Dendritic cell treated with granulocyte-macrophage colony-stimulating factor and Interleukin-4, amounts not matched to agents 40 ng/mL and 50 ng/mL, for 4 days (primary cell): ENCODE results near the gene PORCN.
A peak's percentile ranks its signal among the peaks of the same experiment; 100 is the strongest.

ENCODE experiments used
- H3K27ac Mint-ChIP-seq: one replicate; pipeline ENCODE4 v1.8.0; 2022; ENCODE audit warnings: mild to moderate bottlenecking, mixed read lengths
- H3K27me3 Mint-ChIP-seq: one replicate; pipeline ENCODE4 v1.8.0; 2022; ENCODE audit warnings: mild to moderate bottlenecking, mixed read lengths
- H3K36me3 Mint-ChIP-seq: one replicate; pipeline ENCODE4 v1.8.0; 2022; ENCODE audit warnings: low read depth, mixed read lengths
- H3K4me1 Mint-ChIP-seq: one replicate; pipeline ENCODE4 v1.8.0; 2022; ENCODE audit warnings: low read depth, mixed read lengths
- H3K4me3 Mint-ChIP-seq: one replicate; pipeline ENCODE4 v1.8.0; 2022; ENCODE audit warnings: mild to moderate bottlenecking, moderate library complexity, mixed read lengths
- H3K9me3 Mint-ChIP-seq: one replicate; pipeline ENCODE4 v1.8.0; 2022; ENCODE audit warnings: mixed read lengths
- intact Hi-C: fragments of 100-400 bp; cut with micrococcal nuclease; formaldehyde crosslinking; loops from one replicate; pipeline ENCODE4 v1.15.0; 2022

Gene PORCN

DNA sequence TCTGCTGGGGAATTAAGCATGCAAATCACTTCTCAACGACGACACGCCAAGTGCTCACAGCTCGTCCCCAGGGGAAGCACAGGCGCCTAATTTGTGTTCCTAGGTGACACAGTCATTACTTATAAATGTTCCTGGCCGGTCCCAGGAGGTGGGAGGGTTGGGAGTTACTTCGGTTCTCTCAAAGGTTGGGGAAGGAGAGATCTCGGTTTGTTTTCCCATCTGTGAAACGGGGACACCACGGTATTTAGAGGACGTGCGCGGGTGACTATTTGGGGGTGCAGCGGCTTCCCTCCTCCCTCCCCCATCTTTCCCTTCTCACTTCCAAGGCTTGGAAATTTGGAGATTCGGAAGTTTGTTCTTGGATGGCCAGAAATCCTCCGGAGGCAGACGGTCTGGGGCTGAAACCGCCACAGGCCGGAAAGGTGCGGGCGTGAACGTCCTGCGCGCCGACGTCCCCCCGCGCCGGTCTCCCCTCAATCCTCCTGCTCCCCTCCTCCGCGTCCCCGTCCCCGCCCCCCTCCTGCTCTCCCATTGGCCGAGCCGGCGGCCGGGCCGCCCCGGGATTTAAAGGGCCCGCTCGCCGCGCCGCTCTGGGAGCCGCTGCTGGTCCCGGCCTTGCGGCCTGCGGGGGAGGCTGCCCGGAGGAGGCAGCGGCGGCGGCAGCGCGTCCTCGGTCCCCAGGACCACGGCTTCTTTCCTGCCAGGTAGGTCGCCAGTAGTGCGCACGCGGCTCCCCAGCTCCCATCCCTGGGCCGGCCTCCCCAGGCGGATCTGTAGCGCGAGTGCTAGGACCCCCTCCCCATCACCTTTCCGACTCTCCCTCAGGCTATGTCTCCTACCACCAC lies at the start of gene PORCN:
PORCN (plus strand) TSS at position 593 of the 845 bp plus-strand sequence. CDS start 829 bp downstream, outside the sequence.
- peaks cover 8% of the 10 kb centered on the region for H3K36me3 Mint-ChIP-seq
- peaks cover 15% of the 10 kb centered on the region for H3K4me1 Mint-ChIP-seq
- no peaks in the 10 kb centered on the region for H3K9me3 Mint-ChIP-seq
- peak within 1 kb of the TSS; percentile 88 for H3K27ac Mint-ChIP-seq
- peak within 1 kb of the TSS; percentile 87 for H3K4me3 Mint-ChIP-seq
- intact Hi-C loops: no loop called here
- peaks cover 3% of the 10 kb centered on the region for H3K27me3 Mint-ChIP-seq

DNA sequence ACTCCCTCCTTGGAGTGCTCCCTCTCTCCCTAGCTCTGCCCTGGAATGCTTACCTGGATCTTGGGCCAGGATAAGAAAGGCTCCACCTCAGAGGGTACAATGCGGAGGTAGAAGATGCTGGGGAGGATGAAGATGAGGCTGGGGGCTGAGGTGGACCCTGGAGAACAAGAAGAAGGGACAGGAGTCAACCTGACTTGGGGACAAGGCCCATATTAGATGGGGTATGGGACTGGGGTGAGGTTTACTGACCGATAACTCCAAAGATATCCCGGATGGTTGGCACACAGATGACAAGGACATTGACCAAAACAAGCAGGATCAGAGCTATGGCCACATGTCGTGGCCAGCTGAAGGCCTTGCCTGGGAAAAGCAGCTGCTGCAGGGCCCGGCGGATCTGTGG lies 49.3 kb upstream of the PORCN start:
- intact Hi-C loops: no loop called here
- Mint-ChIP-seq H3K27me3 (no peaks in the 10 kb centered on the region), H3K4me3 (no peak overlapping the region), H3K4me1 (no peaks in the 10 kb centered on the region), H3K9me3 (no peaks in the 10 kb centered on the region), H3K36me3 (no peaks in the 10 kb centered on the region), H3K27ac (no peak overlapping the region)

DNA sequence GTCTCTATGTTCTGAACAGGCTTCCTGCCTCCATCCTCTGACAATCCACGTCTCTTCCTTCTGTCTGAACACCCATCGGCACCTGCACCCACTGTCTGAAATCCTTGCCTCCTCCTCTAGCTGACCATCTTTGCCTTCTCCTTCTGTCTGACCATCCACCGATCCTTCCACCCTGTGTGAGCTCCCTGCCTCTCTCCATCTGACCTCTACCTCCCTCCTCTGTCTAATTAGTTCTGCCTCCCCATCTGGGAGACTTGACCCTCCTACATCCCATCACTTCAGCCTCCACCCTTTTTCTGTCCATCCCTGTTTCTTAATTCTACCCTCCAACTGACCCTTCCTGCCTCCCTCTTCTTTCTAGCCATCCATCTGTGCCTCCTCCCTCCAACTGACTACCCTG lies 48.8 kb upstream of the PORCN start:
- no peaks in the 10 kb centered on the region for H3K9me3 Mint-ChIP-seq
- no peak overlapping the region for H3K27ac Mint-ChIP-seq
- no peaks in the 10 kb centered on the region for H3K27me3 Mint-ChIP-seq
- no peaks in the 10 kb centered on the region for H3K4me1 Mint-ChIP-seq
- intact Hi-C loops: no loop called here
- no peaks in the 10 kb centered on the region for H3K36me3 Mint-ChIP-seq
- H3K4me3 Mint-ChIP-seq: no peak overlapping the region

DNA sequence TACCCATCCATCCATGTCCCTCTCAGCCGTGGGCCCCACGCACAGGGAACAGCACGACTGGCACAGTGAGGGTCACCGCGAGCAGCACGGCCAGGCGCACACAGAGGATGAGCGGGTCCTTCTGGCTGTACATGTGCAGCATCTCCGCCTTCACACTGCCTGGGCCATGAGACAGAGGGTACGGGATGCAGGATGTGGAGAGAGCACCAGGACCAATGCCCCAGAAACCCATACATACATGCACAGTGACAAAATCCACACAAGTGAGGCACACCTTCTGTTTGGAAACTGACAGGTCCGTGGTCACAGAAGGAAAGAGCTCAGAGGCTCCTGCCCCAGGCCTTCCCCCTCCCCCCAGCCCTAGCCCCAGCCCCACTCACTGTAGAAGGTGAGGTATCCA lies 48.2 kb upstream of the PORCN start:
- intact Hi-C loops: no loop called here
- no peaks in the 10 kb centered on the region for H3K9me3 Mint-ChIP-seq
- H3K4me3 Mint-ChIP-seq: no peak overlapping the region
- no peak overlapping the region for H3K27ac Mint-ChIP-seq
- H3K36me3 Mint-ChIP-seq: no peaks in the 10 kb centered on the region
- no peaks in the 10 kb centered on the region for H3K27me3 Mint-ChIP-seq
- H3K4me1 Mint-ChIP-seq: no peaks in the 10 kb centered on the region

DNA sequence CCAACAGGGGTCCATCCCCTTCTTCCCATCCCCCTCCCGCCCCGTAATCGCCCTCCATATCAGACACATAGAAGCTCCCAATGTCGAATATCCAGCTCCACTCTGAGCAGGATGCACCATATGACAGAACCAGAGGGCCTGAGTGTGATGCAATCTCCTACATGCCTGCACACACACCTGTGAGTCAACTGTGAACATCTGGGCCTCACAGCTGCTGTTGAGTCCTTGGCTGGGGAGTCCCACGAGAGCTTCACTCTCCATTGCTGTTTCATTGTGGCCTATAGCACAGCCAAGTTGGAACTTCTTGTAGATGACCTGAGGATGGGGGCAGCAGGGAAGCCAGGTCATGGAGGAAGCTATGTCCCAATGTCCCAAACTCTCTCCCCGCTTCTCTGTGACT lies 47.0 kb upstream of the PORCN start:
- intact Hi-C loops: no loop called here
- Mint-ChIP-seq H3K27ac (no peak overlapping the region), H3K4me1 (peaks cover 2% of the 10 kb centered on the region), H3K9me3 (no peaks in the 10 kb centered on the region), H3K27me3 (no peaks in the 10 kb centered on the region), H3K4me3 (no peak overlapping the region), H3K36me3 (no peaks in the 10 kb centered on the region)

DNA sequence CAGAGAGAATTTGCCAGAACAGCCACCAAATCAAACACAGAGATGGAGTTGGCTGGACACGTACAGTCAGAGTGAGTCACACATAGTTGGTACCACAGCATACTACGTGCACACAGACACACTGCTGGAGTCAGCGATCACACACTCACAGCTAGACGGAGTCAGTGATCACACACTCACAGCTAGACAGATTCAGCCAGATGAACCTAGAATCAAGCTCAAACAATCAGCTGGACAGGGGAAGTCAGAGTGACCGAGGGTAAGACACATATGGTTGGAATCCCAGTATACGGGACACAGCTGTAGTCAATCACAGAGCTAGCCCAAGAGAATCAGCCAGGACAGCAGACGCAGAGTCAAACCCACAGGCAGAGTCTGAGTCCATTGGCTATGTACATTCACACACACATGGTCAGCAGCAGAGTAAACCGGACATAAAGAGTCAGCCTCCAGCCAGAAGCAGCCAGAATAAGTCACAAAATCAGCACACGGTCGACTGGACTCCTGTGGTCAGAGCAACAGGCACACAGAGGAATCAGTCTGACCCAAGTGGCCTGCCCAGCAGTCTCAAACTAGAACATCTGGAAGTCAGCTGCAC lies 43.4 kb upstream of the PORCN start:
- Mint-ChIP-seq H3K36me3 (no peaks in the 10 kb centered on the region), H3K27me3 (peaks cover 20% of the 10 kb centered on the region), H3K27ac (no peak overlapping the region), H3K9me3 (no peaks in the 10 kb centered on the region), H3K4me3 (no peak overlapping the region), H3K4me1 (peaks cover 29% of the 10 kb centered on the region)
- intact Hi-C loops: no loop called here

DNA sequence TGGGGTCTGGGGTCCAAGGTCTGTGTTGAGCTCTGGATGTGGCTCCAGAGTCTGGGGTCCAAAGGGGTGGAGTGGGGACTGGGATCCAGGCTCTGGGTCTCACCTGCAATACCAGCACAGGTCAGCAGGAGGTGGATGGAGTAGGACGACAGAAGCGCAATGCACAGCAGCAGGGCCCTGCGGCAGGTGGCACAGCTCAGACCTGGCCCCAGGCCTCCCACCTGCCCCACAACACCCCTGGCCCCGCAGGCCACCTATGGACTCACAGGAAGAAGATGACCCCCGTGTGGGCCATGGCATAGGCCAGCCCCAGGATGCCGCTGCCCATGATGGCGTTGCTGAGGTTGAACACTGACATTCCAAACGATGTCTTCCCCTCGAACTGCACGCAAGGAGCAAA lies 42.1 kb upstream of the PORCN start:
- Mint-ChIP-seq H3K9me3 (no peaks in the 10 kb centered on the region), H3K27ac (no peak overlapping the region), H3K4me1 (peaks cover 29% of the 10 kb centered on the region), H3K27me3 (peaks cover 20% of the 10 kb centered on the region), H3K4me3 (no peak overlapping the region), H3K36me3 (no peaks in the 10 kb centered on the region)
- intact Hi-C loops: no loop called here

DNA sequence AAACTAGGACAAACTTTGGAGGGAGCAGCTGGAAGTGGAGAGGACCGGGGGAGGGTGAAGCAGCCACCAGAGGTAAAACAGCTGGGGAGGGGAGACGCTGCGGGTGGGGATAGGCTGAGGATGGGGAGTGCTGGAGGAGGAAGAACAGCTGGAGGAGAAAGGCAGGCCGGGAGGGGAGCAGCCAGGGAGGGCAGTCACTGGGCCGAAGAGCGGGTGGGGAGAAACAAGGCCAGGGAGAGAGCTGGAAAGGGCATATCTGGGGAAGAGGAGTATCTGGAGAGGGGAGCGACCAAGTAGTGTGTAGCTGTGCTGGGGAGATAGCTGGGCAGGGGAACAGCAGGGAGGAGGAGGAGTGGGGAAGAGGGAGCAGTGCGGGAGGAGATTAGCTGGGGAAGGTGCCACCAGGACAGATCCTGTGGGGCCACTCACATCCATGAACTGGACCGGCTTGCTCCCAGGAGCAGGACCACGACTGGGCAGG lies 41.5 kb upstream of the PORCN start:
- intact Hi-C loops: no loop called here
- Mint-ChIP-seq H3K4me3 (no peak overlapping the region), H3K27me3 (peaks cover 20% of the 10 kb centered on the region), H3K4me1 (peaks cover 29% of the 10 kb centered on the region), H3K9me3 (no peaks in the 10 kb centered on the region), H3K36me3 (no peaks in the 10 kb centered on the region), H3K27ac (no peak overlapping the region)

DNA sequence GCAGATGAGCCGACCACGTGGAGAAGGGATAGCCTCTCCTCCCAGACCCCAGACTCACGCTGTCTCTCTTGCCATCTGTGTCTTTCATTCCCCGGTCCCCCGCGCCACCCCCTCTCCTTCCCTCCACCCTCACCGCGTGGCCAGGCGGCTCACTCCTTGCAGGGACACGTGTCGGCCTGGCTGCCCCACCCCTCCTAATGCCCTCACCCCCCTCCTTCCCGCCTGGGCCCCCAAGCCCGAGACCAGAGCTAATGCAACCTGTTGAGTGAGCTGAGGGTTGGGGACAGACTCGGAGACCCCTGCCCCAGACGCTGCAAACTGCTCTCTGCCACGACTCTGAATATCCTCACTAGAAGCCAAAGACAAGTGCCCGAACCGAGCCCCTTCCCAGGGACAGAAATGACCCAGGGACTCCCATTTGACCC lies 40.5 kb upstream of the PORCN start:
- H3K4me3 Mint-ChIP-seq: peak overlapping the region; percentile 55
- H3K36me3 Mint-ChIP-seq: no peaks in the 10 kb centered on the region
- H3K27me3 Mint-ChIP-seq: peaks cover 20% of the 10 kb centered on the region
- H3K27ac Mint-ChIP-seq: peak overlapping the region; percentile 55
- peaks cover 29% of the 10 kb centered on the region for H3K4me1 Mint-ChIP-seq
- intact Hi-C loops: no loop called here
- no peaks in the 10 kb centered on the region for H3K9me3 Mint-ChIP-seq

DNA sequence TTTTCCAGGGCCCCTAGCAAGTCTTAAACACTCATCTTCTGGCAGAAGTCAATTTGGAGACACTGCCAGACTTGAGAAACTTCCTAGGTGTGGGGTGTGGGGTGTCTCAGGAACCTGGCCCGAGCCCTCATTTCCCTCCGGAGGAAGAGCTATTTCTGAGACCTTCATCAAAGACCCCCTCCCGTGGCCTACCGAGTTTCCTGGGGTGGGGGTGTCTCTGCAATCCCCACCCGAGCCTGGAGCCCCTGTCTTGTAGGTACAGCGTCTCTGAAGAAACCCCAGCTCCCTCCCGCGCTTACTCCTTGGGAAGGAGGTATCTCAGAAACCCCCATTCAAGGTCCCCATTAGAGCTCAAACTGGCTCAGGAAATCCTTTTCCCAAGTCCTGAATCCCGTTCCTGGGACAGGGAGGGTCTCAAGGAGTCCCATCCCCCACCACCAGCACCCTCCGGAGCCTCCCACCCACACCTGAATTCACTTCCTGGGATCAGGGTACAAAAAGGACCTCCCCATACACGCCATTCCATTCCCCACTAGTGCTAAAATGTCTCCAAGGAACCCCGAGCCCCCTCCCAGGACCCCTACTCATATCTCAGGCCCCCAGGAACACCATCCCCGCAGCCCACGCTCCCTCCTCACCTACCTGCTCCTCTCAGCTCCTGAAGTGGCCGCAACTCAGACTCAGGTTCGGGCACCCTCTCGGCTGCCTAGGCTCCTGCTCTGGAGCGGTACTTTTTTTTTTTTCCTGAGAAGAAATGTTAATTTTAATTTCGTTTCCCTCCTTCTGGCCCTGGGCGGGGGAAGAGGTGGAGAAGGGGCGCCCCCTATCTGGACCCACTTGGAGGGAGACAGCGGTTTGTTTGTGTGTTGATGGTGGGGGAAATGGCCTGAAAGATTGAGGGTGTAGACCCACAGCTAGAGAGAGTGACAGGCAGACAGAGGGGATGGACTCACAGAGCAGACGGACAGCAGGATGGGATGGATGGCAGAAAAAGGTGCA lies 39.8 kb upstream of the PORCN start:
- no peaks in the 10 kb centered on the region for H3K9me3 Mint-ChIP-seq
- H3K27me3 Mint-ChIP-seq: peaks cover 20% of the 10 kb centered on the region
- H3K27ac Mint-ChIP-seq: peak overlapping the region; percentile 55
- H3K4me3 Mint-ChIP-seq: peak overlapping the region; percentile 63
- intact Hi-C loops: no loop called here
- no peaks in the 10 kb centered on the region for H3K36me3 Mint-ChIP-seq
- H3K4me1 Mint-ChIP-seq: peaks cover 29% of the 10 kb centered on the region

DNA sequence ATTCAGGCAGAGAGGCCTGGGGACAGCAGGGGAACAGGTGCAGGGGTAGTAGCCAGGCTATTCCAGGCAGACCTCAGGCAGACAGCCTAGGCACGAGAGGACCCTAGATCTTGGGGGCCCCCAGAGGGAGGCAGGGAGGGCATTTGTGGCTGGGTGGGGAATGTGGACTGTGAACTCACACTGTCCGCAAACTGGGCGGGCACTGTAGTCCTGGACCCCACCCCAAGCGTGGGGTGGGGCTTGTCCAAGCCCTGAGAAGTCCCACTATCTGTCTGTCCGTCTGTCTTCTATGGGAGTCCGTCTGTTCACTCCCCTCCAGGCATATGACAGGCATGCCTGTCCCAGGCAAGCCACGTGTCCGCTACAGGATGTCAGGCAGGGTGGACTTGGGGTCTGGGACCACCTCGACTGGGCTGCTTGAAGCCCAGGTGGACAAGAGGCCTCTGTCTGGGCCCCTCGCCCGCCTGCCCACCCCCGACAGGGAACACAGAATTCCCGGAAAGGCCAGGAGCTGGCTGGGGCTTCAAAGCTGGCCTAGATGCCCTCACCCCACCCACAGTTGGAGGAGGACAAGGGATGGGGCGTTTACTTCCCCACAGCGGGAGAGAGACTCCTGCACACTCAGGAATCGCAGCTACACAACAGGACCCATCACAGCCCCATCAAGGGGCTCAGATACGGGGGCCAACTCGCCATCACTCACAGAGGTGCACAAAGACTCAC lies 38.5 kb upstream of the PORCN start, which contains the start of gene SLC38A5:
SLC38A5 (minus strand) TSS at position 151 of the 723 bp plus-strand sequence. CDS start 2,336 bp downstream, outside the sequence.
- peaks cover 20% of the 10 kb centered on the region for H3K27me3 Mint-ChIP-seq
- H3K36me3 Mint-ChIP-seq: no peaks in the 10 kb centered on the region
- H3K27ac Mint-ChIP-seq: peak within 1 kb of the TSS; percentile 55
- peaks cover 29% of the 10 kb centered on the region for H3K4me1 Mint-ChIP-seq
- intact Hi-C loops: no loop called here
- no peaks in the 10 kb centered on the region for H3K9me3 Mint-ChIP-seq
- peak within 1 kb of the TSS; percentile 63 for H3K4me3 Mint-ChIP-seq

DNA sequence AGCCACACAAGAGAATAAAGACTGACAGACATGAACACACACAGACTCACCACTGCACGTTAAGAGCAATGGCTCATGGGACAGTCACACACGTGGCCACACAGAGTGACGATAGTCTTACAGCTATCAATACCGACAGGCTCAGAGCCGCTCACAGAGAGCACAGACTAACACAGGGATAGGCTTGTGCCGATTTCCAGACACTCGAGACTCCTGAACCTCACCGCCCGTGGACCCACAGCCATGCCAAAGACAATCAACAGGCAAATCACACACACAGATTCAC lies 38.0 kb upstream of the PORCN start:
- Mint-ChIP-seq H3K4me1 (peaks cover 29% of the 10 kb centered on the region), H3K4me3 (no peak overlapping the region), H3K27me3 (peaks cover 20% of the 10 kb centered on the region), H3K36me3 (no peaks in the 10 kb centered on the region), H3K27ac (no peak overlapping the region), H3K9me3 (no peaks in the 10 kb centered on the region)
- intact Hi-C loops: no loop called here

DNA sequence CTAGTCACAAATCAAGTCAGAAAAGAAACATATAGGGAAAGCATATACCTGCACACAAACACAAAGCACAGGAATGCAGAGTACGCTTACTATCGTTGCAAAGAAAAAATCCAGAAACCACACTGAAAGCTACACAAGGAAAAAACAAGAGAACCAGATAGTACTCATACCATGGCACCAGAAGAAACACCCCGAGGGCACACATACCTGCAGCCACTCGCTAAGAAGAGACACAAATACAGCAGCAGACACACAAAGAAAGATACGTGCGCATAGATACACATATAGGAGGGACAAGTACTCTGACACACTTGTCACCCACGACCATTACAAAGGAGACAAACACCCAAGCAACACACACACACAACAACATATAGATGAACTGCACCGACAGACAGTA lies 37.3 kb upstream of the PORCN start:
- H3K9me3 Mint-ChIP-seq: no peaks in the 10 kb centered on the region
- peaks cover 33% of the 10 kb centered on the region for H3K4me1 Mint-ChIP-seq
- H3K27ac Mint-ChIP-seq: no peak overlapping the region
- H3K4me3 Mint-ChIP-seq: no peak overlapping the region
- peaks cover 4% of the 10 kb centered on the region for H3K36me3 Mint-ChIP-seq
- peaks cover 20% of the 10 kb centered on the region for H3K27me3 Mint-ChIP-seq
- intact Hi-C loops: no loop called here
